OCI-LY7 (cell line): ENCODE results near the gene TMEM59L. TPM values are rescaled to one million over a fixed set of nuclear protein-coding genes. Genes with fewer than 3 reads are reported as not detected.

Source experiments
- BruUV-seq: library from RNA; stranded (reverse); fragments of 400-500 nt; replicated peaks from 2 replicates; lab custom pipeline; 2021; lab: Mats Ljungman, UMichigan
- CTCF ChIA-PET: fragments of 300-600 bp; sonication (Branson Sonifier 250); formaldehyde crosslinking; loops from one replicate; lab custom pipeline; 2022; ENCODE audit warnings: antibody characterized with exemption; ENCODE audit not compliant: unreplicated experiment; lab: Charles Lee
- POLR2A ChIA-PET: fragments of 300-600 bp; sonication (Branson Sonifier 250); formaldehyde crosslinking; loops from one replicate; lab custom pipeline; 2022; ENCODE audit warnings: antibody characterized with exemption; lab: Charles Lee
- DNase-seq: peaks from one replicate; pipeline ENCODE4 v3.0.0-alpha.2; 2015; ENCODE audit warnings: low spot score
- H2AFZ ChIP-seq: fragments of 200-600 bp; sonication (generic), shearing (Covaris generic); 2 replicates; pipeline ENCODE4 v1.6.1; 2014; ENCODE audit warnings: mild to moderate bottlenecking, antibody characterized with exemption, low read length, moderate library complexity
- H3K27ac ChIP-seq: fragments of 200-600 bp; sonication (generic); 2 replicates; pipeline ENCODE4 v1.5.1; 2014; ENCODE audit warnings: mixed run types, low read depth, mild to moderate bottlenecking, moderate library complexity, low read length, inconsistent platforms; ENCODE audit not compliant: poor library complexity, severe bottlenecking
- H3K36me3 ChIP-seq: fragments of 200-600 bp; sonication (generic); 2 replicates; pipeline ENCODE4 v1.6.1; 2014; ENCODE audit warnings: mild to moderate bottlenecking, antibody characterized with exemption, low read length, moderate library complexity, mixed read lengths; ENCODE audit not compliant: insufficient read depth
- H3K4me1 ChIP-seq: fragments of 200-600 bp; sonication (generic); 2 replicates; pipeline ENCODE4 v1.5.1; 2014; ENCODE audit warnings: mild to moderate bottlenecking, low read length; ENCODE audit not compliant: insufficient read depth, poor library complexity, severe bottlenecking
- H3K4me2 ChIP-seq: fragments of 200-600 bp; sonication (generic); 2 replicates; pipeline ENCODE4 v1.6.1; 2014; ENCODE audit warnings: mild to moderate bottlenecking, low read length
- H3K4me3 ChIP-seq: fragments of 200-600 bp; sonication (generic); 2 replicates; pipeline ENCODE4 v1.5.1; 2014; ENCODE audit warnings: mild to moderate bottlenecking, low read depth, low read length; ENCODE audit not compliant: poor library complexity, severe bottlenecking
- H3K79me2 ChIP-seq: fragments of 200-600 bp; sonication (generic); 2 replicates; pipeline ENCODE4 v1.6.1; 2016; ENCODE audit warnings: low read depth, mild to moderate bottlenecking, low read length, moderate library complexity, mixed read lengths; ENCODE audit not compliant: insufficient read depth
- H3K9me2 ChIP-seq: fragments of 200-600 bp; sonication (generic); 2 replicates; pipeline ENCODE4 v1.6.1; 2016; ENCODE audit warnings: mild to moderate bottlenecking, low read length, mixed read lengths; ENCODE audit not compliant: insufficient read depth
- H3K9me3 ChIP-seq: fragments of 200-600 bp; sonication (generic); 2 replicates; pipeline ENCODE4 v1.6.1; 2014; ENCODE audit warnings: mild to moderate bottlenecking, mixed run types, low read length, mixed read lengths
- H4K20me1 ChIP-seq: fragments of 200-600 bp; sonication (generic); 2 replicates; pipeline ENCODE4 v1.6.1; 2014; ENCODE audit warnings: mild to moderate bottlenecking, antibody characterized with exemption, low read length, moderate library complexity, mixed read lengths; ENCODE audit not compliant: insufficient read depth
- EZH2phosphoT487 ChIP-seq: fragments of 200-600 bp; sonication (generic); IDR thresholded peaks from 2 replicates; pipeline ENCODE4 v1.6.1; 2018; ENCODE audit warnings: low read depth, borderline replicate concordance, mild to moderate bottlenecking, mixed run types, antibody characterized with exemption, low read length, moderate library complexity, mixed read lengths
- intact Hi-C: fragments of 100-400 bp; cut with micrococcal nuclease; formaldehyde crosslinking; loops from one replicate; pipeline ENCODE4 v1.10.0; 2022; ENCODE audit not compliant: unreplicated experiment
- total RNA-seq, 2 experiments: library from RNA; depleted of rRNA in 1 of 2; stranded (reverse); fragments of >200 nt in 1 of 2; shearing (Covaris generic) in 1 of 2; gene quantifications; 2 replicates each; pipeline ENCODE4 v1.2.3, GENCODE V29; 2014 to 2022
- TF ChIP-seq, protein P1 (sequence below): fragments of 200-600 bp; sonication (generic); conservative IDR thresholded peaks from 2 replicates; pipeline ENCODE4 v1.5.1; 2014; ENCODE audit warnings: mild to moderate bottlenecking, antibody characterized with exemption, low read length, moderate library complexity, mixed read lengths

The TMEM59L gene
- total RNA-seq, 2 experiments from 2014 or later, result 0.84 to 1.0 TPM

DNA sequence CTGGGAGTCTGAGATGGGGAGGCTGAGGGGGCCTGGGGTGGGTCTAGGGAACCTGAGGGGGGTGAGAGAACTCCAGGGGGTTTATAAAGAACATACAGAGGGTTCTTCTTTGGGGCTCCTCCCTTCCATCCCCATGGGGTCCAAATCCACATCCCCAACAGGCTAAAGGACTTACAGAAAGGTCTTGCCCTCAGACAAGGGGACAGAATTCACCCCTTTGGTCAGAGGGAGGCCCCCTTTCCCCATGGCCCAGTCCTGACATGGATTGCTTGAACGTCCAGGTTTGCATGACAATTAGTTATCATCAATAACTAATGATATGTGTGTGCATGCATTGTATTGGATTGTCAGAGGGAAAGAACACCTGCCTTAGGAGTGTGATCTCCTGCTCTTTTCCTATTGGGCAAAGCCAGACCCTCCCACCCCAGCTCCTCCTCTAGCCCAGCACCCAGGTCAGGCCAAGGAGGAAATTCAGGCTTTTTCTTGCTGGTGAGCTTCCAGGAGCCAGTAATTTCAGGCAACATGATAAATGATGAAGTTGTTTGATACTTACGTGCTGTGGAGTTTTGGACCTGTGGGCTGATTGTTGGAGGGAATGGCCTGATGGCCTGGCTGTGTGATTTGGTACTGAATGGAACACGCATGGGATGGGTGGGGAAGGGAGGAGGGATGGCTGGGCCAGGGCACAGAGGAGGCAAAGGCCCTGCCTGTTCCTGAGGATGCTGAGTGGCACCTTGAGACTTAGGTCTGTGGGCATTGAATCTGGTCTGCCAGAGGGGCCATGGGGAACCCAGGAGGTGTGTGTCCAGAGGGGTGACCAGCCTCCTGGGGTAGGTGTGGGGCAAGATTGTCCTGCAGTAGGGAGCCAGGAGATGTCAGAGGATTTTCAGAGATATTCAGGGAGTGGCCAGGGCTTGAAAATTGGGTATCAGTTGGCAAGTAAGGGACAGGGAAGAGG lies 25.3 kb downstream of the TMEM59L start:
- Histone ChIP-seq H3K4me3 (peak overlapping the region; percentile 73), H3K36me3 (no peaks in the 10 kb centered on the region), H3K79me2 (no peaks in the 10 kb centered on the region), H3K27ac (no peak overlapping the region), H2AFZ (no peak overlapping the region), H3K4me1 (peaks cover 19% of the 10 kb centered on the region), H3K9me3 (no peaks in the 10 kb centered on the region), H4K20me1 (no peaks in the 10 kb centered on the region), H3K9me2 (no peaks in the 10 kb centered on the region), H3K4me2 (peak overlapping the region; percentile 73)
- intact Hi-C loops, result loop anchor here (2.0 kb wide), 1 partner anchor 49 kb away; the partner anchor contains the start of gene REX1BD
- no peak for DNase-seq
- BruUV-seq, result no TSS peak
- CTCF ChIA-PET, result no interaction called here
- POLR2A ChIA-PET, result no interaction called here
- TF ChIP-seq EZH2phosphoT487, result no peak
- TF ChIP-seq, protein P1, sequence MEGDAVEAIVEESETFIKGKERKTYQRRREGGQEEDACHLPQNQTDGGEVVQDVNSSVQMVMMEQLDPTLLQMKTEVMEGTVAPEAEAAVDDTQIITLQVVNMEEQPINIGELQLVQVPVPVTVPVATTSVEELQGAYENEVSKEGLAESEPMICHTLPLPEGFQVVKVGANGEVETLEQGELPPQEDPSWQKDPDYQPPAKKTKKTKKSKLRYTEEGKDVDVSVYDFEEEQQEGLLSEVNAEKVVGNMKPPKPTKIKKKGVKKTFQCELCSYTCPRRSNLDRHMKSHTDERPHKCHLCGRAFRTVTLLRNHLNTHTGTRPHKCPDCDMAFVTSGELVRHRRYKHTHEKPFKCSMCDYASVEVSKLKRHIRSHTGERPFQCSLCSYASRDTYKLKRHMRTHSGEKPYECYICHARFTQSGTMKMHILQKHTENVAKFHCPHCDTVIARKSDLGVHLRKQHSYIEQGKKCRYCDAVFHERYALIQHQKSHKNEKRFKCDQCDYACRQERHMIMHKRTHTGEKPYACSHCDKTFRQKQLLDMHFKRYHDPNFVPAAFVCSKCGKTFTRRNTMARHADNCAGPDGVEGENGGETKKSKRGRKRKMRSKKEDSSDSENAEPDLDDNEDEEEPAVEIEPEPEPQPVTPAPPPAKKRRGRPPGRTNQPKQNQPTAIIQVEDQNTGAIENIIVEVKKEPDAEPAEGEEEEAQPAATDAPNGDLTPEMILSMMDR, result no peak

DNA sequence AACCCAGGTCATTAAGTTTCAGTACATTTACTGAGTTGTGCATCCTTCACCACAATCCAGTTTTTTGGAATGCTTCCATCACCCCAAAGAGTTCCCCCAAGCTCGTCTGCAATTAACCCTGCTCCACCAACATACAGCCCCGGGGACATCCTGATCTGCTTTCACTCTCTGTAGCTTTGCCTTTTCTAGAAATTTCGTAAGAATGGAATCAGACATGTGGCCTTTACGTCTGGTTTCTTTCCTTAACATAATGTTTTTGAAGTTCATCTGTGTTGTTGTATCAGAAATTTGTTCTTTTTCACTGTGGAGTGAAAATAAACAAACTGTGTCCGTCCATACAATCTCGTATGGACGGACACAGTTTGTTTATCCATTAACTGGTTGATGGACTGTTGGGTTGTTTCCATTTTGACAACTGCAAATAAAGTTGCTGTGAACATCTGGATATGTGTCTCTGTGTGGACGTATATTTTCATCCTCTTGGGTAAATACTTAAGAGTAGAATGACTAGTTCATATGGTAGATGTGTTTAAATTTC lies 27.1 kb downstream of the TMEM59L start:
- no peak for DNase-seq
- POLR2A ChIA-PET, result interaction anchor here (0.6 to 0.7 kb wide), 2 partner anchors 58 to 83 kb away, joined by 3 to 8 read pairs; no protein-coding TSS in a partner anchor
- no peak overlapping the region for H3K27ac ChIP-seq
- intact Hi-C loops, result no loop called here
- CTCF ChIA-PET, result no interaction called here
- no peak overlapping the region for H2AFZ ChIP-seq
- H3K4me1 ChIP-seq, result peaks cover 19% of the 10 kb centered on the region
- no peak overlapping the region for H3K4me3 ChIP-seq
- H3K36me3 ChIP-seq, result no peaks in the 10 kb centered on the region
- no peaks in the 10 kb centered on the region for H3K9me3 ChIP-seq
- no peak for TF ChIP-seq EZH2phosphoT487
- H3K79me2 ChIP-seq, result no peaks in the 10 kb centered on the region
- no TSS peak for BruUV-seq
- no peak overlapping the region for H3K4me2 ChIP-seq
- no peaks in the 10 kb centered on the region for H4K20me1 ChIP-seq
- H3K9me2 ChIP-seq, result no peaks in the 10 kb centered on the region

DNA sequence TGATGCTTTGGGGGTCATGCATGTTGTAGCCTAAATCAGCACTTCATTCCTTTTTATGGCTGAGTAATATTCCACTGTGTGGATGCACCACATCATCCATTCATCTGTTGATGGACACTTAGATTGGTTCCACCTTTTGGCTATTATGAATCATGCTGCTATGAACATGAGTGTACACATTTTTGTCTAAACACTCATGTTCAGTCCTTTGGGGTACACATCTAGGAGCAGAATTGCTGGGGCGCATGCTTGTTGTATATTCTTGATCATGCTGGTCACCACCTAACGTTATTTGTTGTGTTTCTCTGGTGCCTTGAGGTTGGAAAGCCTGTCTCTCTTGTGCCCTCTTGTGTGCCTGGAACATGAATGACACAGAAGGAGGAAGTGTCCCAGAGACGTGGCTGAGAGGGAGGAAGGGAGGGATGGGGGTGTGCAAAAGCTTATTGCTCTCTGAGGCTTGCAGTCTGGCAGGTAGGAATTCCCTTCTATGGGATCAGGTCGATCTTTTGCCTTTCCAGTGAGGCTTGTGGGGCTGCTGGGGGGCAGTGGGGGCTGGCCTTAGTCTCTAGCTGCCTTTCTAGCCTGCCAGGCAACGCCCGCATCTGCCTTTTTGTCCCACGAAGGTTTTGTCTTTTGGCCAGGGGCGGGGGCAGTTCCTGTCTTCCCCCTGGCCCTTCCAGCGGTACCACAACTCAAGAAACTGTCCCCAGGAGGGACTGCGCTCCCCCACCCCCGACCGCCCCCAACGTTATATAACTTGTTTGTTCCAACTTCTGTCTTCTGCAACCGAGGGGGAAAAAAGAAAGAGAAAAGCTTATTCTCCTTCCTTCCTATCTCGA lies 31.7 kb downstream of the TMEM59L start:
- H3K4me1 ChIP-seq, result no peaks in the 10 kb centered on the region
- no peaks in the 10 kb centered on the region for H3K36me3 ChIP-seq
- DNase-seq, result peak; percentile 40
- H3K9me2 ChIP-seq, result no peaks in the 10 kb centered on the region
- ChIA-PET POLR2A (no interaction called here), CTCF (interaction anchor here (0.5 kb wide), 1 partner anchor 9 kb away, joined by 3 read pairs; no protein-coding TSS in a partner anchor)
- H3K9me3 ChIP-seq, result no peaks in the 10 kb centered on the region
- no peak for TF ChIP-seq EZH2phosphoT487
- TF ChIP-seq, protein P1, result peak; percentile 40; the same call in 1 of the 2 replicates
- no peak overlapping the region for H3K4me3 ChIP-seq
- no peaks in the 10 kb centered on the region for H3K79me2 ChIP-seq
- H3K27ac ChIP-seq, result no peak overlapping the region
- H2AFZ ChIP-seq, result no peak overlapping the region
- no TSS peak for BruUV-seq
- no peak overlapping the region for H3K4me2 ChIP-seq
- intact Hi-C loops, result no loop called here
- H4K20me1 ChIP-seq, result no peaks in the 10 kb centered on the region
